ENCODE results near the gene CCT8L2. TPM values are rescaled to one million over a fixed set of nuclear protein-coding genes. Genes with fewer than 3 reads are reported as not detected.
"Not testable (repeated sequence)": the region's sequence is repeated elsewhere in the genome, so short reads cannot be mapped to it uniquely, and the experiment has no call there.

The CCT8L2 gene
- total and polyA plus RNA-seq, 2 of the 4 experiments (the other 2 are of a cell fraction), result not detected

- no TSS peak for BruUV-seq (replicated peaks)
- Histone ChIP-seq H3K23ac (ENCODE audit: low read depth, low read length) (no peak overlapping the region), H3K27ac (ENCODE audit: insufficient read depth, low read length) (no peak overlapping the region), H3K36me3 (ENCODE audit: control insufficient read depth, insufficient read depth, low read length) (no peaks in the 10 kb centered on the region), H3K18ac (ENCODE audit: low read depth, low read length) (no peak overlapping the region), H3K56ac (ENCODE audit: extremely low read depth, insufficient read depth, low read length) (no peak overlapping the region), H3K4me1 (ENCODE audit: control insufficient read depth, insufficient read depth, low read length) (no peaks in the 10 kb centered on the region), H2BK5ac (ENCODE audit: low read depth, low read length, poor library complexity, severe bottlenecking) (no peak overlapping the region), H2AFZ (replicated peaks; ENCODE audit: low read length, poor library complexity) (no peak overlapping the region), H4K91ac (ENCODE audit: insufficient read depth, low read depth, low read length) (no peak overlapping the region), H3K9ac (ENCODE audit: low read depth, low read length) (no peak overlapping the region), H3K4me2 (ENCODE audit: low read depth, low read length) (no peak overlapping the region), H3K79me1 (ENCODE audit: low read depth in 1 of 2, low read length in 2 of 2) (no peaks in the 10 kb centered on the region), H3K14ac (replicated peaks; ENCODE audit: low read depth, low read length) (no peak overlapping the region), H4K5ac (ENCODE audit: low read depth, low read length) (no peak overlapping the region), H2AK5ac (ENCODE audit: low read depth, low read length) (no peak overlapping the region), H2BK120ac (ENCODE audit: low read depth, low read length) (no peak overlapping the region), H3K4ac (ENCODE audit: low read depth, low read length) (no peak overlapping the region), H3K27me3 (ENCODE audit: control insufficient read depth, insufficient read depth, low read length) (no peaks in the 10 kb centered on the region), H3K9me1 (ENCODE audit: insufficient read depth, low read length) (no peaks in the 10 kb centered on the region), H4K8ac (ENCODE audit: low read depth in 2 of 2, low read length in 2 of 2) (no peak overlapping the region), H4K20me1 (ENCODE audit: insufficient read depth, low read length) (no peaks in the 10 kb centered on the region), H2BK20ac (ENCODE audit: low read depth, low read length) (no peak overlapping the region), H2AK9ac (replicated peaks; ENCODE audit: low read depth, low read length, poor library complexity) (no peak overlapping the region), H3K4me3 (ENCODE audit: insufficient read depth, low read depth, low read length) (no peak overlapping the region), H2BK15ac (ENCODE audit: low read depth, low read length) (no peak overlapping the region), H3K9me3 (ENCODE audit: control insufficient read depth, insufficient read depth, low read length) (peaks cover 8% of the 10 kb centered on the region; the same call in 1 of the 2 replicates)
- no peak for TF ChIP-seq CHD1 (IDR thresholded peaks at IDR 0.05; ENCODE audit: low read depth, low read length)
- no peak for TF ChIP-seq MXI1 (IDR thresholded peaks at IDR 0.05; ENCODE audit: borderline replicate concordance, low read depth, low read length)
- TF ChIP-seq RFX5 (IDR thresholded peaks at IDR 0.05; ENCODE audit: low read depth, low read length), result no peak
- no peak for TF ChIP-seq NFE2L2 (IDR thresholded peaks at IDR 0.05; ENCODE audit: low read depth, low read length)
- no peak for TF ChIP-seq SMC3 (IDR thresholded peaks at IDR 0.05; ENCODE audit: low read depth, low read length)
- TF ChIP-seq MAZ (IDR thresholded peaks at IDR 0.05; ENCODE audit: borderline replicate concordance, low read depth, low read length), result no peak
- TF ChIP-seq RAD21 (IDR thresholded peaks at IDR 0.05; ENCODE audit: low read length), result no peak
- no peak for TF ChIP-seq RCOR1 (IDR thresholded peaks at IDR 0.05; ENCODE audit: insufficient replicate concordance, low read length)
- no peak for TF ChIP-seq FOS (IDR thresholded peaks at IDR 0.05; ENCODE audit: low read depth, low read length)
- no peak for DNase-seq
- ChIA-PET POLR2A (ENCODE audit: unreplicated experiment) (no interaction called here), CTCF (no interaction called here)
- ATAC-seq (ENCODE audit: low read depth), result no peak
- no CpG with 5 or more reads among the region's 2 CpGs for WGBS, 2 experiments (ENCODE audit: extremely low coverage in 2 of 2, insufficient read length in 1 of 2)
- dilution Hi-C loops (cut with HindIII; ENCODE audit: low sequenced_read_pairs, unreplicated experiment), result no loop called here
- in situ Hi-C loops (cut with MboI; ENCODE audit: low sequenced_read_pairs), result no loop called here
- intact Hi-C loops (cut with micrococcal nuclease), result no loop called here
These were observed 6.4 kb downstream of the CCT8L2 start for GRCh38 chr22:16586170-16586569.

GRCh38 chr22:16580872-16581271 lies 11.7 kb downstream of the CCT8L2 start:
- H3K4me2 ChIP-seq (ENCODE audit: low read depth, low read length); H4K91ac ChIP-seq (ENCODE audit: insufficient read depth, low read depth, low read length); H2BK5ac ChIP-seq (ENCODE audit: low read depth, low read length, poor library complexity, severe bottlenecking); intact Hi-C loops (cut with micrococcal nuclease); in situ Hi-C loops (cut with MboI; ENCODE audit: low sequenced_read_pairs); H4K5ac ChIP-seq (ENCODE audit: low read depth, low read length); dilution Hi-C loops (cut with HindIII; ENCODE audit: low sequenced_read_pairs, unreplicated experiment); H3K27me3 ChIP-seq (ENCODE audit: control insufficient read depth, insufficient read depth, low read length); CTCF ChIA-PET; H3K4me1 ChIP-seq (ENCODE audit: control insufficient read depth, insufficient read depth, low read length); DNase-seq; BruUV-seq (replicated peaks); H3K9ac ChIP-seq (ENCODE audit: low read depth, low read length); H3K9me1 ChIP-seq (ENCODE audit: insufficient read depth, low read length); H3K23ac ChIP-seq (ENCODE audit: low read depth, low read length); H2AFZ ChIP-seq (replicated peaks; ENCODE audit: low read length, poor library complexity); H4K20me1 ChIP-seq (ENCODE audit: insufficient read depth, low read length); H2AK9ac ChIP-seq (replicated peaks; ENCODE audit: low read depth, low read length, poor library complexity); H3K56ac ChIP-seq (ENCODE audit: extremely low read depth, insufficient read depth, low read length); H3K36me3 ChIP-seq (ENCODE audit: control insufficient read depth, insufficient read depth, low read length); H3K27ac ChIP-seq (ENCODE audit: insufficient read depth, low read length); POLR2A ChIA-PET (ENCODE audit: unreplicated experiment); H3K4me3 ChIP-seq (ENCODE audit: insufficient read depth, low read depth, low read length); H3K9me3 ChIP-seq (ENCODE audit: control insufficient read depth, insufficient read depth, low read length); H2BK120ac ChIP-seq (ENCODE audit: low read depth, low read length); H3K79me1 ChIP-seq (ENCODE audit: low read depth in 1 of 2, low read length in 2 of 2); H2BK20ac ChIP-seq (ENCODE audit: low read depth, low read length); H3K18ac ChIP-seq (ENCODE audit: low read depth, low read length); H2BK15ac ChIP-seq (ENCODE audit: low read depth, low read length); H3K14ac ChIP-seq (replicated peaks; ENCODE audit: low read depth, low read length); H2AK5ac ChIP-seq (ENCODE audit: low read depth, low read length); H4K8ac ChIP-seq (ENCODE audit: low read depth in 2 of 2, low read length in 2 of 2); H3K4ac ChIP-seq (ENCODE audit: low read depth, low read length); ATAC-seq (ENCODE audit: low read depth): not testable (repeated sequence)
- WGBS, 2 experiments (ENCODE audit: extremely low coverage in 2 of 2, insufficient read length in 1 of 2), result no CpG with 5 or more reads among the region's 2 CpGs
